SIG-M5 (cell line): ENCODE data around the gene FTCD.

Experiments used
- DNase-seq: peaks from one replicate; lab custom pipeline; 2025; lab: John Stamatoyannopoulos, UW

FTCD gene

DNA sequence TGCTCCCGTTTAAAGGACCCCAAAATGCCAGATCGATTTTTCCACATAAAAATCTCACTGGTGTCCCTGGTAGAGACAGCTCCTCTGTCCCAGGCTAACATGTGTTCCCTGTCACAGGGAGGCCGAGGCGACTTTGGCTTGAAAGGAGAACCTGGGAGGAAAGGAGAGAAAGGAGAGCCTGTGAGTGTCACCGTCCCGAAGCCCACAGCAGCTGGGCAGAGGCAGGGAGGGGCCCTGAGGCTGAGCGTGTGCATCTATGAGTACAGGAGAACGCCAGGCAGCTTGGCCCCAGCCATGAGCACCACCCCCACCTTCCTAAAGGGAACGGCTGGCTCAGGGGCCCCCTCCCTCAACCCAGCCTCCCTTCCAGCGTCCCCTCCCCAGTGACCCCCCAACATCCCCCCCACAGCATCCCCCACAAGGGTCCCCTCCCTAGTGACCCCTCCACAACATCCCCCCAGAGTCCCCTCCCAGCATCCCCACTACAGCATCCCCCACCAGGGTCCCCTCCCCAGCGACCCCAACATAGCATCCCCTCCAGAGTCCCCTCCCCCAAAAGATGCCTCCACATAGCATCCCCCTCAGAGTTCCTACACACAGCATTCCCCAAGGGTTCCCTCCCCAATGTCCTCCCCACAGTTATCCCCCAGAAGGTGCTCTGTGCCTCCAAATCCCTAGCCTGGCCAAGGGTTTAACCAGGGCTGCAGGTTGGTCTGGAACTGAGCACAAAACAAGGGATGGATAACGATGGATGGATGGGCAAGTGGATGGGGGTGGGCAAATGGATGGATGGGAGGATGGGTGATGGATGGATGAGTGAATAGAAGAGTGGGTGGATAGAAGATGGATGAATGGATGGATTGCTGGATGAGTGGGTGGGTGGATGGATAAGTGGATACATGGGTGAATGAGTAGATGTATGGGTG, 32.4 kb downstream of the FTCD start:
- no peak for DNase-seq

- DNase-seq: no peak
These were observed 33.1 kb downstream of the FTCD start for GRCh38 chr21:46122237-46122671.

DNA sequence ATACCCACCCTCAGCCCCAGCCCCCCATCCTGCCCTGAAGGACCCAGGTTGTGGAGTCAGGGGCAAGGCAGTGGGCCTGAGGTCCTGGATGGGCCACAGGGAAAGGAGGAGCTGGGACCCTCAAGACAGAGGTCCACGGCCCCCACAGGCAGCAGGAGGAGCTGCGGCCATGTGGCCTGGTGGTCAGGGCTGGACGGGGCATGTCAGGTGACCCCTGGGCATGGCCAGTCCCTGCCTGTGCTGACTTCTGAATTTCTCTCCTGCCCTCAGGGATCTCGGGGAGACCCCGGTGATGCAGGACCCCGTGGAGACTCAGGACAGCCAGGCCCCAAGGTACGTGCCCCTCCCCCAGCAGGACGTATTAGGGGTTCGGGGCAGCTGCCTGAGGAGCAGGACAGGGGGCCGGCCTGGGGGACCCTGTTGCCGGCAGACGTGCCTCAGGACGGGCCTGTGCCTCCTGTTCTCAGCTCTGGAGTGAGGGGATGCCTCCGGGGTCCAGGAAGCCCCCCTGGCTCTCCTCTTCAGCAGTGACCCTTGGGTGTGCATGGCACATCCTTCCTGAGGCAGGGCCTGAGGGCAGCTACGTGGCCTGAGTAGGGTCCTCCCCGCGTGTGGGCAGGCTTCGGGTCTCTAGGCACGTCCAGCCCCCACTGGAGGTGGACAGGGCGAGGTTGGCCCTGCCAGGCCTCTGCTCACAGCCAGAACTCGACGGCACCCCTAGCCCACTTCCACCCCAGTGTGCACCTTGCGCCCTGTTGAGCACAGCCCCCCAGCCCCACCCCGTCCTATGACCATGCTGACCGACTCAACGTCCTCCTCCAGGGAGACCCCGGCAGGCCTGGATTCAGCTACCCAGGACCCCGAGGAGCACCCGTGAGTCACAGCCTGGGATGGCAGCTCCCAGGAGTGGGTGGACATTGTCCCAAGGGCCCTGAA, 33.8 kb downstream of the FTCD start:
- DNase-seq: no peak

GRCh38 chr21:46120301-46121285, 34.8 kb downstream of the FTCD start:
- DNase-seq: no peak

GRCh38 chr21:46119637-46120271, 35.6 kb downstream of the FTCD start:
- DNase-seq: no peak

- no peak for DNase-seq
These were observed 36.2 kb downstream of the FTCD start for GRCh38 chr21:46119144-46119636.

DNA sequence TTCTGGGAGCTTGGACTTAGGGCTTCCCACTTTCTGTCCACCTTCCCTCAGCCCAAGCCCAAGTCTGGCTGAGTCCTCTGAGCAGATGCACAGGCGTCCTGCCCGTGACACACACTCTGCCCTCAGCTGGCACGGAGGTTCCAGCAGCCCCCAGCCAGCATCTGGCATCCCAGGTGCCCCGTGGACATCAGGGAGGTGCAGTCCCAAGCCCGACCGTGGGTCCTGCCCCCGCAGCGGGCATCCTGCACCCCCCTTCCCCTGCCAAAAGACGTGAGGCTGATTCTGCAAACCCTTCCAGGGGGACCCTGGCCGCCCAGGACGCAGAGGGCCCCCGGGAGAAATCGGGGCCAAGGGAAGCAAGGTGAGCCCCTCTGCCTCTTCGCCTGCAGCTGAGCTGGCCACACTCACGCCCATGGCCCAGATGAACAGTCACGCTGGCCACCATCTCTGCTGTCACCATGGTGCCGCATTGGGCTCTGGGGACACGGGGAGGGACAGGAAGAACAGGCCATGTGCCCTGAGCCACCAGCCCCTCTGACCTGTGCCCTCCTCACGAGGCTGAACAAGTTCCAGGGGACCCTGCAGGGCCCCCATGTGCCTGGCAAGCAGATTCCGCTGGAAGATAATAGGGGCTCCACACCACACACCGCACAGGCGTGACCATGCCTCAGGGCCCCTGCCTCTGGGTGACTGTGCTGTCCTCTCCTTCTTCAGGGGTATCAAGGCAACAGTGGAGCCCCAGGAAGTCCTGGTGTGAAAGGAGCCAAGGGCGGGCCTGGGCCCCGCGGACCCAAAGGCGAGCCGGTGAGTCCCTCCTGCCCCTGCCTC, 36.8 kb downstream of the FTCD start:
- DNase-seq: no peak

GRCh38 chr21:46117586-46118315, 37.6 kb downstream of the FTCD start:
- DNase-seq: no peak

DNA sequence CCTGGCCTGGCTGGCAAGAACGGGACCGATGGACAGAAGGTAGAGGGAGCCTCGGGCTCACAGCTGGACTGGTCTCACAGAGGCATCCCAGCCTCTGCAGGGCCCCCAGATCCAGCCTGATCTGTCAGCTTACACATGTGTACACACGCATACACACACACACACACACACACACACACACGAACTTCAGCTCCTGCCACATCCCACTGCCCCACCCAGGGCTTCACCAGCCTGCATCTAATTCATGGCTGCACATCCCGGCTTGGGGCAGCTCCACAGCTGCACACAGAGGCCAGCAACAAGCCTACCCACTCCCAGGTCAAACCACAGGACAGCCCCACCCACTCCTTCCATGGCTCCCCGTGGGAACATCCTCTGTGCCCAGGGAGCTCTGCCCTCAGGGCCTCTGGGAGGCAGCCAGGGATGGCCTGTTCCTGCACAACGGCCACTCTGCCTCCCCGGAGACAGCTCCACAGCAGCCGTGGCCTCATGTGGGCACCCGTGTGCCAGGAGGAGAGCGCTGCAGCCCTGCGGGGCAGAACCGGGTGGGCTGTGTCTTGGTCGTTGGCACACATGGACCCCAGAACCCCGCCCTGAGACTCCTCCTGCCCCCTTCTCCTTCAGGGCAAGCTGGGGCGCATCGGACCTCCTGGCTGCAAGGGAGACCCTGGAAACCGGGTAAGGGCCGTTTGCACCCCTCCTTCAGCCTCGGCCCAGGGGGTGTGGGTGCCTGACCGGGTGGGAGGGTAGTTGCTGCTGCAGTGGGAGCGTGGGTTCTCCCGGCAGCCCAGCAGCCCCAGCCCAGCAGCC, 38.4 kb downstream of the FTCD start:
- no peak for DNase-seq

DNA sequence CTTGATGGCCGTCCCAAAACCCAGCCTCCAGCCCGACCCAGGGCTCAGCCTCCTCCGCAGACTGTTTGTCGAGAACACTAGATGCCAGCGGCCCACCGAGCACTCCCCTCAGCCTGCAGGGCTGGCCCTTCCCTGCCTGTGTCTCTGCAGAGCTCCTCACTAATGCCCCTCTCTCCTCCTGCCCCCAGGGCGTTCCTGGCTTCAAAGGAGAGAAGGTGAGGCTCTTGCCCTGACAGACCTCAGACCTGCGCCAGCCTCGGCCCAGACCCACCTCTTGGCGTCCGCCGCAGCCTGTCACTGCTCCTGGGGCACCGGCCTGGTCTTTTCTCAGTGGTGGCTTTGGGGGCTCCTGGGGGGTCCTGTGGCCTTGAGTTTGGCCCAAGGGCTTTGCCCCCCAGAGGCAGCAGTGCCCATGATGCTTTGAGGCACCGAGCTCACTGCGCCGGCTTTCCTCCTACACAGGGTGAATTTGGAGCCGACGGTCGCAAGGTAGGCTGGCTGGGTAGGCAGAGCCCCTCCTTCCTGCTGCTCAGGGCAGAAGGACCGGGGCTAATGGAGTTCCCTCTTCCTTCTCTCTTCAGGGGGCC, 39.1 kb downstream of the FTCD start:
- DNase-seq: no peak

DNA sequence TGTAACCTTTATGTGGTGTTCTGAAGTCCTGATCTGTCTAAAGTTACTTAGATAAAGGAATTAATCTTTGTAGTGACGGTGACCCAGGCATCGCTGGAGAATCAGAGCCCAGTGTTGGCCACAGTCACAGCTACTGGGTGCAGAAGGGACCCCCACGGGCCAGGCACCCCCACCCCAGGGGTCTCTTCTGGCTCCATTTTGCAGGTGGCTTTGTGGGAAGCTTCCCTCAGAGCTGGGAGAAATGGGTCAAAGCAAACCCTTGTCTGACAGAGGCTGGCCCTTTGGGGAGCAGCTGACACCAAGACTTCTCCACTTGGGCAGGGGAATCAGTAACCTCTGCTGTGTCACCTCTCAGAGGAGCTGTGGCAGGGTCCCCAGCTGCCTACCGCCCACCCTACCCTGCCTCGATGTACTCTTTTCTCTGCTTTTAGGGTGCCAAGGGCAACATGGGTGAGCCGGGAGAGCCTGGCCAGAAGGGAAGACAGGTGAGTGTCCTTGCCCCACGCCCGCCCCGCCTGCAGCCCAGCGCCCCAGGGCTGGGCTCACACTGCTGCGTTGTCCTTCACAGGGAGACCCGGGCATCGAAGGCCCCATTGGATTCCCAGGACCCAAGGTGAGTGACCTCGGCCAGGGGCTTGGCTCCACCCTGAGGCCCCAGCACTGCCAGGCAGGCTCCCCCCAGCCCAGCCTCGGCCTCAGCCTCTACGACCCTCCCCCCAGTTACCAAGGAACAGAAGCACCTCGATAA, 39.8 kb downstream of the FTCD start:
- no peak for DNase-seq

- no peak for DNase-seq
These were observed 40.4 kb downstream of the FTCD start for GRCh38 chr21:46114963-46115362.

- no peak for DNase-seq
These were observed 41.7 kb downstream of the FTCD start for GRCh38 chr21:46113497-46114176.

DNA sequence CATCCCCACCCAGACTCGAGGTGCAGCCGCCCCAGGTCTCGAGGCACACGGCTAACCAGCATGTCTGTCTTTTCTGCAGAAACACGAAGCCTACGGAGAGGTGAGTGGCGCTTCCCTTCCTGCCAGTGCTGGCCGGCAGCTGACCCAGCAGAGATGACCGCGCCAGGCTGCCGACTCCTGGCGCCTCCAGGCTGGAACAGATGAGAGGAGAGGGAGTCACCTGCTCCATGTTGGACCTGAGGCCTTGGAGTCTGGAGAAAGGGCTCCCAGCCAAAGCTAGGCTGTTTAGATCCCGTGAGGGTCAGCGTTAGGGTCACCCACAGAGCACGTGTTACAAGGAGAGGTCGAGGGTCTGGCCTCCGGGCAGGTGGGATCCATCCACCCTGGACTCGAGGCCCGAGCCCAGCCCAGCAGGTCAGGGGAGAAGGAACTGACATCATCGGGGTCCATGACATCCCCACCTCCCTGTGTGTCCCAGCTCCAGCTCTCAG, 42.6 kb downstream of the FTCD start:
- no peak for DNase-seq

DNA sequence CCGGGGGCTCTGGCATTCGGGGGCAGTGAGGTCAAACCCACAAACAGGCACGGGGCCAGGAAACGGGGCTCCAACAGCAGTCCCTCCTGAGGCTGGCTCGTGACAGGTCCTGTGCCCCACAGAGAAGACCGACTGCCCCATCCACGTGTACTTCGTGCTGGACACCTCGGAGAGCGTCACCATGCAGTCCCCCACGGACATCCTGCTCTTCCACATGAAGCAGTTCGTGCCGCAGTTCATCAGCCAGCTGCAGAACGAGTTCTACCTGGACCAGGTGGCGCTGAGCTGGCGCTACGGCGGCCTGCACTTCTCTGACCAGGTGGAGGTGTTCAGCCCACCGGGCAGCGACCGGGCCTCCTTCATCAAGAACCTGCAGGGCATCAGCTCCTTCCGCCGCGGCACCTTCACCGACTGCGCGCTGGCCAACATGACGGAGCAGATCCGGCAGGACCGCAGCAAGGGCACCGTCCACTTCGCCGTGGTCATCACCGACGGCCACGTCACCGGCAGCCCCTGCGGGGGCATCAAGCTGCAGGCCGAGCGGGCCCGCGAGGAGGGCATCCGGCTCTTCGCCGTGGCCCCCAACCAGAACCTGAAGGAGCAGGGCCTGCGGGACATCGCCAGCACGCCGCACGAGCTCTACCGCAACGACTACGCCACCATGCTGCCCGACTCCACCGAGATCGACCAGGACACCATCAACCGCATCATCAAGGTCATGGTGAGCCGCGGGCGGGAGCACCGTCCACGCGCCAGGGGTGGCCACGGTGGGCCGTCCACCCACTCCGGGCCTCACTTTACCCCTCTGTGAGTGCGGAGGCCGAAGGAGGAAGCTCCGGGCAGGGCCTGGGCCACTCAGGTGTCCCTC, 43.3 kb downstream of the FTCD start:
- no peak for DNase-seq

DNA sequence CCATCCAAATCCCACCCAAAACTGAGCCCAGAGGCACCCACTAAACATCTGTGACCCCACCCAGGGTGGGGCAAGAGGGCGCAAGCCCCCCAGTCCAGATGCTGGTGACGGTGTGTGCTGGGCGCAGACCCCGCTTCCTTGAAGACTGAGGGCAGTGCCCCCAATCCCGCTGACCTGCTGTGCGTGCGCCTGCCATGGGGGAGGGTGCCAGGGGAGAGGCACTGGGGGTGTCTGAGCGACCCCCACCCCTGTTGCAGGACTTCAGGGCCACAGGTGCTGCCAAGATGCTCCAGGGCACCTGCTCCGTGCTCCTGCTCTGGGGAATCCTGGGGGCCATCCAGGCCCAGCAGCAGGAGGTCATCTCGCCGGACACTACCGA, 44.2 kb downstream of the FTCD start:
- no peak for DNase-seq
